AG04449 (cell line): ENCODE data around the gene OPTC.

Source experiments
- CTCF ChIA-PET: fragments of 350-600 bp; formaldehyde crosslinking; extraction: SDS; loops from one replicate; lab custom pipeline; 2021; ENCODE audit warnings: antibody characterized with exemption; lab: Yijun Ruan, JAX
- POLR2A ChIA-PET: fragments of 400-600, 350-600 bp; formaldehyde crosslinking; extraction: SDS; loops from one replicate; lab custom pipeline; 2020; ENCODE audit warnings: antibody characterized with exemption, inconsistent platforms; lab: Yijun Ruan, JAX
- DNase-seq: peaks from one replicate; pipeline ENCODE4 v3.0.0-alpha.2; 2010; ENCODE audit warnings: low read depth, low spot score
- H3K4me3 ChIP-seq: 2 replicates; pipeline ENCODE4 v1.5.1; 2011; ENCODE audit warnings: low read depth, mild to moderate bottlenecking, control low read depth, low read length
- TF ChIP-seq, protein P1 (sequence below): IDR thresholded peaks from one replicate; pipeline ENCODE4 v1.5.1; 2011; ENCODE audit warnings: mild to moderate bottlenecking, moderate library complexity, low read length, control low read depth, inconsistent platforms; ENCODE audit not compliant: insufficient read depth; ENCODE audit errors: missing control alignments

OPTC gene

GRCh38 chr1:203536980-203537455 is 43.1 kb downstream of the OPTC start:
- no peak for DNase-seq
- H3K4me3 ChIP-seq = no peak overlapping the region
- TF ChIP-seq, protein P1, sequence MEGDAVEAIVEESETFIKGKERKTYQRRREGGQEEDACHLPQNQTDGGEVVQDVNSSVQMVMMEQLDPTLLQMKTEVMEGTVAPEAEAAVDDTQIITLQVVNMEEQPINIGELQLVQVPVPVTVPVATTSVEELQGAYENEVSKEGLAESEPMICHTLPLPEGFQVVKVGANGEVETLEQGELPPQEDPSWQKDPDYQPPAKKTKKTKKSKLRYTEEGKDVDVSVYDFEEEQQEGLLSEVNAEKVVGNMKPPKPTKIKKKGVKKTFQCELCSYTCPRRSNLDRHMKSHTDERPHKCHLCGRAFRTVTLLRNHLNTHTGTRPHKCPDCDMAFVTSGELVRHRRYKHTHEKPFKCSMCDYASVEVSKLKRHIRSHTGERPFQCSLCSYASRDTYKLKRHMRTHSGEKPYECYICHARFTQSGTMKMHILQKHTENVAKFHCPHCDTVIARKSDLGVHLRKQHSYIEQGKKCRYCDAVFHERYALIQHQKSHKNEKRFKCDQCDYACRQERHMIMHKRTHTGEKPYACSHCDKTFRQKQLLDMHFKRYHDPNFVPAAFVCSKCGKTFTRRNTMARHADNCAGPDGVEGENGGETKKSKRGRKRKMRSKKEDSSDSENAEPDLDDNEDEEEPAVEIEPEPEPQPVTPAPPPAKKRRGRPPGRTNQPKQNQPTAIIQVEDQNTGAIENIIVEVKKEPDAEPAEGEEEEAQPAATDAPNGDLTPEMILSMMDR = no peak
- POLR2A ChIA-PET = no interaction called here
- CTCF ChIA-PET = interaction anchor here (0.8 to 1.6 kb wide), 7 partner anchors 10 to 194 kb away, joined by 3 to 4 read pairs (median 3); no protein-coding TSS in a partner anchor

- CTCF ChIA-PET = interaction anchor here (0.7 to 1.6 kb wide), 8 partner anchors 10 to 194 kb away, joined by 3 to 4 read pairs (median 3); no protein-coding TSS in a partner anchor
- no peak overlapping the region for H3K4me3 ChIP-seq
- POLR2A ChIA-PET = interaction anchor here (1.4 kb wide), 1 partner anchor 18 kb away, joined by 3 read pairs; no protein-coding TSS in a partner anchor
- DNase-seq = no peak
- TF ChIP-seq, protein P1 = no peak
These were observed 44.0 kb downstream of the OPTC start for GRCh38 chr1:203537806-203538464.

DNA sequence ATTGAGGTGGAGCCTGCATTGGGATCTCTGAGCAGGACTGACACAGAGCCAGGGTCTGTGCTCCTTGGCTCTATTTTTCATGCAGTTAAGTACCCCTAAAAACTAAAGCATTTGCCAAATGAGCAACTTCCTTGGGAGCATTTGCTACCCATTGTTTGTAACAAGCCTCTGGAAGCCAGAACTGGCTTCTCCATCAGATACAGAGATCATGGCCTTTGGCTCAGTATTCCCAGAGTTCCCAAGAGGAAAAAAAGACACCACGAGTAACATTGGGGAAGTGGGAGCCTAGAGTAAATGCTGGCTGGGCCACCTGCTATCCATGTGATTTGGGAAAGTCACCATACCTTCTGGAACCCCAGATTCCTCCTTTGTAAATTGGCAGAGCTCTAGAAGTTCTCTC is 44.8 kb downstream of the OPTC start:
- TF ChIP-seq, protein P1 = no peak
- POLR2A ChIA-PET = interaction anchor here (0.9 to 1.4 kb wide), 2 partner anchors 17 to 25 kb away, joined by 3 read pairs; no protein-coding TSS in a partner anchor
- no peak for DNase-seq
- CTCF ChIA-PET = no interaction called here
- H3K4me3 ChIP-seq = no peak overlapping the region

GRCh38 chr1:203539831-203540546 is 46.0 kb downstream of the OPTC start:
- ChIA-PET CTCF (interaction anchor here (0.7 kb wide), 1 partner anchor 74 kb away, joined by 4 read pairs; no protein-coding TSS in a partner anchor), POLR2A (no interaction called here)
- TF ChIP-seq, protein P1 = no peak
- no peak for DNase-seq
- H3K4me3 ChIP-seq = no peak overlapping the region

GRCh38 chr1:203544485-203544884 is 50.5 kb downstream of the OPTC start:
- TF ChIP-seq, protein P1 = no peak

More at GRCh38 chr1:203544485-203544884, 50.5 kb downstream of the OPTC start:
- H3K4me3 ChIP-seq = no peak overlapping the region
- CTCF ChIA-PET = no interaction called here
- DNase-seq = no peak
- POLR2A ChIA-PET = no interaction called here
